ENCODE data around the gene SLC22A4. TPM values are rescaled to one million over a fixed set of nuclear protein-coding genes. Genes with fewer than 3 reads are reported as not detected.

Gene SLC22A4
- polyA plus RNA-seq, 1 donor: 9.6 TPM

DNA sequence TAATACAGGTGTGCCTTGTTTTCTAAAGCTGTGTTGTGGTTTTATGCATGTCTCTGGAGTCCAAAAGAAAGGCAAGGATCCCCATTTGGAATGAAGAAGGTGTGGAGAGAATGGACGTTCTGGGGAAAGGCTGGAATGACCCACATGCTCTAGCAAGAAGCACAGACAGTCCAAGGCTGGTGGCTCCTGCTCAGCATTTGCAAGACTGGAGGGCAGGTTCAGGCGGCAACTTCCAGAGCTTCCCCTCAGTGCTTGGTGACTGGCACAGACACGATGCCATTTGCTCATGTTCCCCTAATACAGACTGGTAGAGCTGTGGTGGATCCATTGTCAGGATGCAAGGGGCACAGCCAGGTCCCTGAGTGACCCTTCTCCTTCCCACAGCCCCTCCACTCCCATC is 8.2 kb downstream of the SLC22A4 start:
- Histone ChIP-seq H3K4me1 (ENCODE audit: control insufficient read depth, insufficient read depth, low read length) (peaks cover 33% of the 10 kb centered on the region), H3K9me3 (ENCODE audit: control insufficient read depth, low read depth, low read length) (no peaks in the 10 kb centered on the region), H3K36me3 (ENCODE audit: control insufficient read depth, insufficient read depth, low read length) (no peaks in the 10 kb centered on the region), H3K4me3 (ENCODE audit: low read length) (no peak overlapping the region), H3K27me3 (ENCODE audit: control insufficient read depth, insufficient read depth, low read length) (no peaks in the 10 kb centered on the region), H3K27ac (ENCODE audit: low read length) (peak overlapping the region; percentile 74)
- DNase-seq: no peak
- WGBS (ENCODE audit: insufficient coverage, low lambda C conversion rate): no CpG with 5 or more reads among the region's 3 CpGs

DNA sequence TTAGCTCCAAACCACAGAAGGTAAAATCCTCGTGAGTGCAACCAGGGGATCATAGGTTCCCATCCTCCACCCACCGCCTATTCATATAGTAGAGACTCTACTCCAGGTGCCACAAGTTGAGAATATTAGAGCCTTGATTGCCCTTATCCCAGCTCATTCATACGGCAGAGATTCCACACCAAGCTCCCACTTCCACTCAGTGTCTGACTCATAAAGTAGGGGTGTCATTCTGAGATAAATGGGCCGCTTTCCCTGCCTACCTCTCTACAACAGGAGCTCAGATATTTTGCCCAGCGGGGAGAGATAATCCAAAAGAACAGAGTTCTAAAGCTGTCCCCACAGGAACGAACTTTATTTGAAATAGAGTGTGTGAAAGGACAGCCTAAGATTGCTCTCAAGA is 9.4 kb downstream of the SLC22A4 start:
- Histone ChIP-seq H3K4me3 (ENCODE audit: low read length) (no peak overlapping the region), H3K36me3 (ENCODE audit: control insufficient read depth, insufficient read depth, low read length) (no peaks in the 10 kb centered on the region), H3K9me3 (ENCODE audit: control insufficient read depth, low read depth, low read length) (no peaks in the 10 kb centered on the region), H3K4me1 (ENCODE audit: control insufficient read depth, insufficient read depth, low read length) (peaks cover 37% of the 10 kb centered on the region), H3K27ac (ENCODE audit: low read length) (no peak overlapping the region), H3K27me3 (ENCODE audit: control insufficient read depth, insufficient read depth, low read length) (no peaks in the 10 kb centered on the region)
- no peak for DNase-seq
- no CpG with 5 or more reads among the region's 6 CpGs for WGBS (ENCODE audit: insufficient coverage, low lambda C conversion rate)

DNA sequence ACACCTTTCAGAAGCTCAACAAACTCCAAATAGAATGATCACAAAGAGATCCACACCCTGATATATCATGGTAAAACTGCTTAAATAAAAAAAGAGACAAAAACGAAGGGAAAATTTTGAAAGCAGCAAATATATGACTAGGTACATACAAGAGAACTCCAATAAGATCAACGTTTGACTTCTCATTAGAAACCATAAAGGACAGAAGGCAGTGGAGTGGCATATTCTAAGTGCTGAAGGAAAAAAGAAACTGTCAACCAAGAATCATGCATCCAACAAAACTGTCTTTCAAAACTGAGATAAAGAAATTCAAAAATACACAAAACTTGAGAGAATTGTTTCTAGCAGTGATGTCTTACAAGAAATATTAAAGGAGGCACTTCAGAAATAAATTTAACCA is 11.2 kb downstream of the SLC22A4 start:
- no peaks in the 10 kb centered on the region for H3K36me3 ChIP-seq (ENCODE audit: control insufficient read depth, insufficient read depth, low read length)
- no peak overlapping the region for H3K4me3 ChIP-seq (ENCODE audit: low read length)
- 83% methylated on average over 2 of the region's 2 CpGs for WGBS (ENCODE audit: insufficient coverage, low lambda C conversion rate)
- H3K27ac ChIP-seq (ENCODE audit: low read length): no peak overlapping the region
- H3K4me1 ChIP-seq (ENCODE audit: control insufficient read depth, insufficient read depth, low read length): peaks cover 49% of the 10 kb centered on the region
- no peaks in the 10 kb centered on the region for H3K9me3 ChIP-seq (ENCODE audit: control insufficient read depth, low read depth, low read length)
- no peaks in the 10 kb centered on the region for H3K27me3 ChIP-seq (ENCODE audit: control insufficient read depth, insufficient read depth, low read length)
- DNase-seq: no peak

DNA sequence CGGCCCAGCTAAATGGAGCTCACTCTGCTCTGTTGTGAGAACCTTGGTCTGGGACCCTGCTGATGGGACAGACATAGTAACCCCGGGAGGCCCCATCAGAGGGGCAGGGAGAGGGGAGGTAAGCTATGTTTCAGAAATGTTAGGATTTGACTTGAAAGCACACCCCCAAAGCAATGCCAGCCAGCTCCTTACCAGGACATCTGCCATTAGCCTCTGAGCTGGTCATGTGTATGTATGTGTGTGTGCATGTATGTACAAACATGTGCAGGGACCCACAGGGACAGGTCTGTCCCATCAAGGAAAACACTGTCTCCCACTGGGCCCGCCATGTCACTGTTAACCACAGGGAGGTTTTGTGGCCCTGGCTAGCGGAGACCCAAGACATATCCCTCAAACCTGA is 14.5 kb downstream of the SLC22A4 start:
- no peak for DNase-seq
- Histone ChIP-seq H3K4me1 (ENCODE audit: control insufficient read depth, insufficient read depth, low read length) (peaks cover 36% of the 10 kb centered on the region), H3K27ac (ENCODE audit: low read length) (peak overlapping the region; percentile 77), H3K4me3 (ENCODE audit: low read length) (no peak overlapping the region), H3K27me3 (ENCODE audit: control insufficient read depth, insufficient read depth, low read length) (no peaks in the 10 kb centered on the region), H3K9me3 (ENCODE audit: control insufficient read depth, low read depth, low read length) (no peaks in the 10 kb centered on the region), H3K36me3 (ENCODE audit: control insufficient read depth, insufficient read depth, low read length) (peaks cover 7% of the 10 kb centered on the region)
- WGBS (ENCODE audit: insufficient coverage, low lambda C conversion rate): no CpG with 5 or more reads among the region's 4 CpGs

DNA sequence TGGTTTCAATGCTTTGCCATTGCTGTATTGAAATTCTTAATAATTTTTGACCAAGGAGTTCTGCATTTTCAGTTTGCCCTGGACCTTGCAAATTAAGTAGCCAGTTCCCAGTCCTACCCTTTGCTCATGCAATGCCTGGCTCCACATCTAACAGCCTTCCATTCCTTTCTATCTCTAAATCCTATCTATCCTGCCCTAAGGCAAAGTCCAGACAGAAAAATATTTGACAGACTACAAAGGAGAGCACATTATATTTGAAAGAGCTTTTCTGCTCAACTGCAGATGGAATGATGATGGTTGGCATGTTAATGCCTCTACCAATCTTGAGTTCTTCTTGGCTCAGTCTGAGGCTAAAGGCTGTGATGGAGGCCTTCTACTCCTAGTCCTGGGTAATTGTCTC is 15.5 kb downstream of the SLC22A4 start:
- H3K4me3 ChIP-seq (ENCODE audit: low read length): no peak overlapping the region
- H3K27me3 ChIP-seq (ENCODE audit: control insufficient read depth, insufficient read depth, low read length): no peaks in the 10 kb centered on the region
- DNase-seq: no peak
- no peak overlapping the region for H3K27ac ChIP-seq (ENCODE audit: low read length)
- H3K4me1 ChIP-seq (ENCODE audit: control insufficient read depth, insufficient read depth, low read length): peaks cover 36% of the 10 kb centered on the region
- peaks cover 15% of the 10 kb centered on the region for H3K36me3 ChIP-seq (ENCODE audit: control insufficient read depth, insufficient read depth, low read length)
- no peaks in the 10 kb centered on the region for H3K9me3 ChIP-seq (ENCODE audit: control insufficient read depth, low read depth, low read length)

DNA sequence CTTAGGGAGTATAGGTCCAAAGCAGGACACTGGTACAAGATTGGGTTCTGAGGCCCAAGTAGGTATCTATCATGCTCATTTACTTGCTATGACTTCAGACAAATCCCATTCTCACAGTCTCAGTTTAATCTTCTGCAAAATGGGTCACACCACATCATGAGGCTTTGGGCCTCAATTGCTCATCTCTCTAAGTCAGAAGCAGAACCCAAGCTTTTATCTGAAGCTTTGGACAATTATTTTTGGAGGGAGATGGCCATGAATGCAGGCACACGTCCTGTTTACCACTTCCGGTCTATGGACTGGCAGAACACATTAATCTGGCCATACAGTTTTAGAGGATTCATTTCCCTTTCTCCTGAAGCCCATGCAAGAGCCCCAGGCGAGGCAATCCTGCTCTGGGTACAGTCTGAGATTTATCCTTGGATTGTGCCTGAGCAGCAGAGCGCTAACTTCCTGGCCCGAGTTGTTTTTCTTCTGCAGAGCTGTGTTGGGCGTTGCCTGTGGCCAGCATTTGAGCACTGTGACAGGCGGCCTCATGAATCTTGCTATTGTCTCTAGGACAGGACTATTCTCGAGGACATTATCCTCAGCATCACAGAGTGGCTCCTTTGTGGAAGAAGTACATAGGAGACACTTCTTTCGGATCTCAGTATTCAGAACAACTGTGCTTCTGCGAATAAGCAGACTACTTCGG is 16.1 kb downstream of the SLC22A4 start:
- whole genome bisulfite sequencing (ENCODE audit: insufficient coverage, low lambda C conversion rate): no CpG with 5 or more reads among the region's 11 CpGs
- peaks cover 17% of the 10 kb centered on the region for H3K36me3 ChIP-seq (ENCODE audit: control insufficient read depth, insufficient read depth, low read length)
- no peak for DNase-seq
- peaks cover 38% of the 10 kb centered on the region for H3K4me1 ChIP-seq (ENCODE audit: control insufficient read depth, insufficient read depth, low read length)
- no peaks in the 10 kb centered on the region for H3K9me3 ChIP-seq (ENCODE audit: control insufficient read depth, low read depth, low read length)
- no peaks in the 10 kb centered on the region for H3K27me3 ChIP-seq (ENCODE audit: control insufficient read depth, insufficient read depth, low read length)
- H3K27ac ChIP-seq (ENCODE audit: low read length): no peak overlapping the region
- no peak overlapping the region for H3K4me3 ChIP-seq (ENCODE audit: low read length)

DNA sequence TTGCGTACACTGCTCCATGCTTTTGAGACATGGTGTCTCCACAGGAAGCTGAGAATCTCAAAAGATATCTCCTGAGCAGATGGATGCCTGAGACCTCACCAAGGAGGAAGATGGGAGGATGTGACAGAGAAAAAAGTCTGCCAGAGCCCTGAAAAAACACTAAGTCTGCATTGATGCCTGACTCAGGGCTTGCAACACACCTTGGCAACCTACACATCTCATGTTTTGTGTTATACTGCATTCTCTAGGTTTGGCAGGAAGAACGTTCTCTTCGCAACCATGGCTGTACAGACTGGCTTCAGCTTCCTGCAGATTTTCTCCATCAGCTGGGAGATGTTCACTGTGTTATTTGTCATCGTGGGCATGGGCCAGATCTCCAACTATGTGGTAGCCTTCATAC is 19.2 kb downstream of the SLC22A4 start:
- no peak overlapping the region for H3K27ac ChIP-seq (ENCODE audit: low read length)
- H3K4me1 ChIP-seq (ENCODE audit: control insufficient read depth, insufficient read depth, low read length): peaks cover 43% of the 10 kb centered on the region
- H3K27me3 ChIP-seq (ENCODE audit: control insufficient read depth, insufficient read depth, low read length): no peaks in the 10 kb centered on the region
- no peak for DNase-seq
- no peaks in the 10 kb centered on the region for H3K9me3 ChIP-seq (ENCODE audit: control insufficient read depth, low read depth, low read length)
- WGBS (ENCODE audit: insufficient coverage, low lambda C conversion rate): no CpG with 5 or more reads among the region's 4 CpGs
- H3K4me3 ChIP-seq (ENCODE audit: low read length): no peak overlapping the region
- H3K36me3 ChIP-seq (ENCODE audit: control insufficient read depth, insufficient read depth, low read length): peaks cover 17% of the 10 kb centered on the region

DNA sequence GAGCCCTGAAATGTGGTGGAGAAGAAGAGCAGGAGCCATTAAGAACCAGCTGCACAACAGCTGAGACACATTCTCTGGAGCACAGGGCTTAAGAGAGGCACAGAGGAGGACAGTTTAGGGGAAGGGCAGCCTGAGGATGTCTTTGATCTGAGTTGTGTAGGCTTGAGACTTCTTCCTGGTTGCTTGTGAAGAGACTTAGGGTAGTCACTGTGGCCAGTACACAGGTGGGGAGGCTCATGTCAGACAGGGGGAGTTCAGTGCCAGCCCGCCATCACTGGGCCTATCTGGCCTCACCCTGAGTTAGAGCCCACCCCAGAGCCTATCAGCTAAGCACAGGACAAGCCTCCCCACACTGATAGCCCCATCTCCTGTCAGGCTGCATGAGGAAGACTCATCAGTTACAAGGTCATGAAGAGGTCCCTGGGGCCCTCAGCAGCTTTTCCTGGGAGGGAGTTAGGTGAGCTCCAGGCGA is 19.8 kb downstream of the SLC22A4 start:
- DNase-seq: no peak
- Histone ChIP-seq H3K9me3 (ENCODE audit: control insufficient read depth, low read depth, low read length) (no peaks in the 10 kb centered on the region), H3K4me3 (ENCODE audit: low read length) (no peak overlapping the region), H3K27ac (ENCODE audit: low read length) (no peak overlapping the region), H3K4me1 (ENCODE audit: control insufficient read depth, insufficient read depth, low read length) (peaks cover 42% of the 10 kb centered on the region), H3K27me3 (ENCODE audit: control insufficient read depth, insufficient read depth, low read length) (no peaks in the 10 kb centered on the region), H3K36me3 (ENCODE audit: control insufficient read depth, insufficient read depth, low read length) (peaks cover 17% of the 10 kb centered on the region)
- WGBS (ENCODE audit: insufficient coverage, low lambda C conversion rate): no CpG with 5 or more reads among the region's 2 CpGs

DNA sequence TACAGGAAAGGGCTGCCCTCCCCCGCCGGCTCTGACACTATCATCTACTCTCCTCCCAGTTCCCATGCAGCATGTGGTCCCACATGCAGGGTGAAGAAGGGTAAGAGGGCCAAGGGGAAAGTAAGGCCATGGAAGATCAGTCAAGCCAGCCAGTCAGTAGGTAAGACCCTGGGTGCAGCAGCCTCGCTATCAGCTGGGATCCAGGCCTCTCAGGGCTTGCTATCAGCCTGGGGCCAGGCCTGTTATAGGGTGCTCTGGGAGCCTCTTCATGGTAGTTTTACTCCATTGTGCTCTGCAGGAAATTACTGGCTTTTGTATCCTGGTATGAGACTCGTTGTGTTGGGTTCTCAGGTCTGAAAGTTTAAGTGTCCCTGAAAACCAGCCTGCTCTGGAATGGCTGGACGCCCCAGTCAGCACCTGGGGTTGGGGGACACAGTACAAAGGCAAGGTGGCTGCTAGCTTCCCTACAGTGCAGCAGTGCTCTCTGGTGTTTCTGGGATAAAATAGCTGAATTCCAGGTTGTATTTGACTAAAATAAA is 21.4 kb downstream of the SLC22A4 start:
- DNase-seq: peak in 1 of 2 donors; percentile 51
- Histone ChIP-seq H3K4me3 (ENCODE audit: low read length) (no peak overlapping the region), H3K27me3 (ENCODE audit: control insufficient read depth, insufficient read depth, low read length) (no peaks in the 10 kb centered on the region), H3K4me1 (ENCODE audit: control insufficient read depth, insufficient read depth, low read length) (peaks cover 34% of the 10 kb centered on the region), H3K27ac (ENCODE audit: low read length) (peak overlapping the region; percentile 1), H3K9me3 (ENCODE audit: control insufficient read depth, low read depth, low read length) (no peaks in the 10 kb centered on the region), H3K36me3 (ENCODE audit: control insufficient read depth, insufficient read depth, low read length) (peaks cover 17% of the 10 kb centered on the region)
- WGBS (ENCODE audit: insufficient coverage, low lambda C conversion rate): no CpG with 5 or more reads among the region's 5 CpGs

DNA sequence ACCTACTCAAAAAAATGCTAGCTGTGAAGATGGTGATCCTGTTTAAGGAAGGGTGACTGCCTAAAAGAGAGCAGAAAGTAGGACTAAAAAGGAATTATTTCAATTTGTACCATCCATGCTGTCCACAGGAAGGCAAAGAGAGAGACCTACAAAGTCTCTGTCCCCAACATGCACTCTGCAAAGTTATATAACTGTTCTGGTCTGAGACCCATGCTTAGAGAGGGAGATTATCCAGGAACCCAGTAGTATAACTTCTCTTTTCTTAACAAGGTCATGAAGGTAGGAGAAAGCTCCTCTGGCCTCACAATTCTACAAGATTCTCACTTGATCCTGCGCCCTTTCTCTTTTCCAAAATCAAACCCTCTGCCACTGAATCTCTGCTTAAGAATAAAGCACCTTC is 25.8 kb downstream of the SLC22A4 start:
- Histone ChIP-seq H3K9me3 (ENCODE audit: control insufficient read depth, low read depth, low read length) (no peaks in the 10 kb centered on the region), H3K27me3 (ENCODE audit: control insufficient read depth, insufficient read depth, low read length) (no peaks in the 10 kb centered on the region), H3K36me3 (ENCODE audit: control insufficient read depth, insufficient read depth, low read length) (peaks cover 13% of the 10 kb centered on the region), H3K27ac (ENCODE audit: low read length) (no peak overlapping the region), H3K4me3 (ENCODE audit: low read length) (no peak overlapping the region), H3K4me1 (ENCODE audit: control insufficient read depth, insufficient read depth, low read length) (peaks cover 32% of the 10 kb centered on the region)
- DNase-seq: no peak
- 88% methylated on average over 1 of the region's 1 CpG for WGBS (ENCODE audit: insufficient coverage, low lambda C conversion rate)
